Sciatic nerve (tissue), 2 donors: ENCODE measurements around the gene TMPRSS7. TPM values are rescaled to one million over a fixed set of nuclear protein-coding genes. Genes with fewer than 3 reads are reported as not detected.
"Not testable (repeated sequence)": the region's sequence is repeated elsewhere in the genome, so short reads cannot be mapped to it uniquely, and the experiment has no call there.

Experiments
- ATAC-seq: fragments of 200-7000 bp; cut with Tn5 transposase; one replicate; pipeline ENCODE4 v1.9.1; 2020; ENCODE audit warnings: mild to moderate bottlenecking, moderate library complexity
- DNase-seq: peaks from one replicate; pipeline ENCODE4 v3.0.0-alpha.2; 2020; ENCODE audit warnings: low spot score
- intact Hi-C: fragments of 100-400 bp; cut with DNase I; formaldehyde crosslinking; loops from one replicate; pipeline ENCODE4 v1.14.2; 2022
- total RNA-seq: library from RNA; stranded (reverse); fragmentation: NEBNext Ultra II Directional; extraction: Animal tissue kit (Norgen Biotek cat#: 25700); gene quantifications from one replicate; pipeline ENCODE4 v1.2.1, GENCODE V29; 2021
- donor health status: DM: no; HTN: no; CAD: no.
- donor health status: DM: no; HTN: no; CAD: no.

Gene TMPRSS7
- total RNA-seq, 1 donor from 2014 or later = not detected

GRCh38 chr3:112011376-112011940, 23.1 kb upstream of the TMPRSS7 start:
- intact Hi-C loops = no loop called here
- no peak for ATAC-seq
- DNase-seq = no peak

GRCh38 chr3:112012205-112012992, 22.1 kb upstream of the TMPRSS7 start:
- intact Hi-C loops = no loop called here
- ATAC-seq = no peak

GRCh38 chr3:112013058-112013783, 21.3 kb upstream of the TMPRSS7 start:
- peak; percentile 87 for ATAC-seq
- peak; percentile 76 for DNase-seq
- intact Hi-C loops = no loop called here

More at GRCh38 chr3:112012205-112012992, 22.1 kb upstream of the TMPRSS7 start:
- DNase-seq = no peak

GRCh38 chr3:112013784-112014143, 20.8 kb upstream of the TMPRSS7 start:
- no peak for ATAC-seq
- intact Hi-C loops = no loop called here
- no peak for DNase-seq

GRCh38 chr3:112017091-112017490, 17.4 kb upstream of the TMPRSS7 start:
- ATAC-seq (no peak), DNase-seq (no peak)
- intact Hi-C loops = no loop called here

- ATAC-seq (peak; percentile 25), DNase-seq (no peak)
- intact Hi-C loops = no loop called here
Observed at GRCh38 chr3:112018712-112019111, 15.8 kb upstream of the TMPRSS7 start.

GRCh38 chr3:112019716-112020115, 14.8 kb upstream of the TMPRSS7 start:
- DNase-seq (no peak), ATAC-seq (no peak)
- intact Hi-C loops = no loop called here

GRCh38 chr3:112020674-112021085, 13.9 kb upstream of the TMPRSS7 start:
- no peak for DNase-seq
- intact Hi-C loops = no loop called here
- ATAC-seq = no peak

- ATAC-seq (no peak), DNase-seq (no peak)
- intact Hi-C loops = no loop called here
Observed at GRCh38 chr3:112027142-112027541, 7.4 kb upstream of the TMPRSS7 start.

GRCh38 chr3:112027826-112028225, 6.7 kb upstream of the TMPRSS7 start:
- ATAC-seq = no peak
- DNase-seq = no peak
- intact Hi-C loops = no loop called here

- ATAC-seq = no peak
- intact Hi-C loops = no loop called here
Observed at GRCh38 chr3:112030901-112031300, 3.6 kb upstream of the TMPRSS7 start.

GRCh38 chr3:112032098-112032731, 2.3 kb upstream of the TMPRSS7 start:
- DNase-seq = no peak
- ATAC-seq = no peak
- intact Hi-C loops = no loop called here

More at GRCh38 chr3:112030901-112031300, 3.6 kb upstream of the TMPRSS7 start:
- DNase-seq = no peak

- intact Hi-C loops = no loop called here
- no peak for ATAC-seq
- DNase-seq = no peak
Observed at GRCh38 chr3:112035241-112035640, 705 bp downstream of the TMPRSS7 start.

- intact Hi-C loops, ATAC-seq, DNase-seq: not testable (repeated sequence)
Observed at GRCh38 chr3:112037194-112037593, 2.7 kb downstream of the TMPRSS7 start.

GRCh38 chr3:112038863-112039262, 4.3 kb downstream of the TMPRSS7 start:
- DNase-seq (no peak), ATAC-seq (no peak)
- intact Hi-C loops = no loop called here

GRCh38 chr3:112041321-112041720, 6.8 kb downstream of the TMPRSS7 start:
- DNase-seq (no peak), ATAC-seq (no peak)
- intact Hi-C loops = no loop called here

GRCh38 chr3:112042842-112043280, 8.3 kb downstream of the TMPRSS7 start:
- intact Hi-C loops = no loop called here
- DNase-seq = no peak
- peak; percentile 55 for ATAC-seq

- no peak for DNase-seq
- intact Hi-C loops = no loop called here
Observed at GRCh38 chr3:112043621-112044201, 9.2 kb downstream of the TMPRSS7 start.

GRCh38 chr3:112046599-112046998, 12.1 kb downstream of the TMPRSS7 start:
- intact Hi-C loops = no loop called here
- no peak for DNase-seq

More at GRCh38 chr3:112043621-112044201, 9.2 kb downstream of the TMPRSS7 start:
- ATAC-seq = peak; percentile 92

More at GRCh38 chr3:112046599-112046998, 12.1 kb downstream of the TMPRSS7 start:
- no peak for ATAC-seq
